ENCODE measurements around the gene RSBN1L. TPM values are rescaled to one million over a fixed set of nuclear protein-coding genes. Genes with fewer than 3 reads are reported as not detected.

RSBN1L gene
- total RNA-seq, 1 experiment from 2014 or later: 15.5 TPM

DNA sequence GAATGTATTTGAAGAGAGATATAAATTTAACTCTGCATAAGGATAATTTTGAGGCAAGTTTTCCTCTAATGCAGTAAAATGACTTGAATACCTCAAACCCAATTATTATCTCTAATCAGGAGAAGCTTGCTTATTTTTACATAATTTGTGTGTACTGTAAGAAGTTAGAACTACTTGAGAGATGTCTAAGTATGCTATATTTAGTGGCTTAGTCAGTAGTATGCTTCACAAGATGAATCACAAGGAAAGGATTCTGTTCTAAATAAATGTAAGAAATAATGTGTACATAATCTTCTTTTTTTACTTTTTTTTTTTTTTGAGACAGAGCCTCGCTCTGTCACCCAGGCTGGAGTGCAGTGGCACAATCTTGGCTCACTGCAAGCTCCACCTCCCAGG lies 116.0 kb downstream of the RSBN1L start:
- no peak for TF ChIP-seq JUND (IDR thresholded peaks at IDR 0.05)
- TF ChIP-seq SIN3A (IDR thresholded peaks at IDR 0.05; ENCODE audit: low read depth): no peak
- TF ChIP-seq, protein P1, sequence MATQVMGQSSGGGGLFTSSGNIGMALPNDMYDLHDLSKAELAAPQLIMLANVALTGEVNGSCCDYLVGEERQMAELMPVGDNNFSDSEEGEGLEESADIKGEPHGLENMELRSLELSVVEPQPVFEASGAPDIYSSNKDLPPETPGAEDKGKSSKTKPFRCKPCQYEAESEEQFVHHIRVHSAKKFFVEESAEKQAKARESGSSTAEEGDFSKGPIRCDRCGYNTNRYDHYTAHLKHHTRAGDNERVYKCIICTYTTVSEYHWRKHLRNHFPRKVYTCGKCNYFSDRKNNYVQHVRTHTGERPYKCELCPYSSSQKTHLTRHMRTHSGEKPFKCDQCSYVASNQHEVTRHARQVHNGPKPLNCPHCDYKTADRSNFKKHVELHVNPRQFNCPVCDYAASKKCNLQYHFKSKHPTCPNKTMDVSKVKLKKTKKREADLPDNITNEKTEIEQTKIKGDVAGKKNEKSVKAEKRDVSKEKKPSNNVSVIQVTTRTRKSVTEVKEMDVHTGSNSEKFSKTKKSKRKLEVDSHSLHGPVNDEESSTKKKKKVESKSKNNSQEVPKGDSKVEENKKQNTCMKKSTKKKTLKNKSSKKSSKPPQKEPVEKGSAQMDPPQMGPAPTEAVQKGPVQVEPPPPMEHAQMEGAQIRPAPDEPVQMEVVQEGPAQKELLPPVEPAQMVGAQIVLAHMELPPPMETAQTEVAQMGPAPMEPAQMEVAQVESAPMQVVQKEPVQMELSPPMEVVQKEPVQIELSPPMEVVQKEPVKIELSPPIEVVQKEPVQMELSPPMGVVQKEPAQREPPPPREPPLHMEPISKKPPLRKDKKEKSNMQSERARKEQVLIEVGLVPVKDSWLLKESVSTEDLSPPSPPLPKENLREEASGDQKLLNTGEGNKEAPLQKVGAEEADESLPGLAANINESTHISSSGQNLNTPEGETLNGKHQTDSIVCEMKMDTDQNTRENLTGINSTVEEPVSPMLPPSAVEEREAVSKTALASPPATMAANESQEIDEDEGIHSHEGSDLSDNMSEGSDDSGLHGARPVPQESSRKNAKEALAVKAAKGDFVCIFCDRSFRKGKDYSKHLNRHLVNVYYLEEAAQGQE (IDR thresholded peaks at IDR 0.05; ENCODE audit: low read depth): no peak
- TF ChIP-seq POLR2AphosphoS5 (IDR thresholded peaks at IDR 0.05; ENCODE audit: low read depth, low read length): no peak
- TF ChIP-seq, protein P2, sequence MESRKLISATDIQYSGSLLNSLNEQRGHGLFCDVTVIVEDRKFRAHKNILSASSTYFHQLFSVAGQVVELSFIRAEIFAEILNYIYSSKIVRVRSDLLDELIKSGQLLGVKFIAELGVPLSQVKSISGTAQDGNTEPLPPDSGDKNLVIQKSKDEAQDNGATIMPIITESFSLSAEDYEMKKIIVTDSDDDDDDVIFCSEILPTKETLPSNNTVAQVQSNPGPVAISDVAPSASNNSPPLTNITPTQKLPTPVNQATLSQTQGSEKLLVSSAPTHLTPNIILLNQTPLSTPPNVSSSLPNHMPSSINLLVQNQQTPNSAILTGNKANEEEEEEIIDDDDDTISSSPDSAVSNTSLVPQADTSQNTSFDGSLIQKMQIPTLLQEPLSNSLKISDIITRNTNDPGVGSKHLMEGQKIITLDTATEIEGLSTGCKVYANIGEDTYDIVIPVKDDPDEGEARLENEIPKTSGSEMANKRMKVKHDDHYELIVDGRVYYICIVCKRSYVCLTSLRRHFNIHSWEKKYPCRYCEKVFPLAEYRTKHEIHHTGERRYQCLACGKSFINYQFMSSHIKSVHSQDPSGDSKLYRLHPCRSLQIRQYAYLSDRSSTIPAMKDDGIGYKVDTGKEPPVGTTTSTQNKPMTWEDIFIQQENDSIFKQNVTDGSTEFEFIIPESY (IDR thresholded peaks at IDR 0.05; ENCODE audit: extremely low read depth, insufficient replicate concordance, low read length): no peak
- no peak for TF ChIP-seq YY1 (IDR thresholded peaks at IDR 0.05; ENCODE audit: extremely low read depth, insufficient replicate concordance, low read depth, low read length)
- TF ChIP-seq ATF3 (IDR thresholded peaks at IDR 0.05): no peak
- TF ChIP-seq, protein P3, sequence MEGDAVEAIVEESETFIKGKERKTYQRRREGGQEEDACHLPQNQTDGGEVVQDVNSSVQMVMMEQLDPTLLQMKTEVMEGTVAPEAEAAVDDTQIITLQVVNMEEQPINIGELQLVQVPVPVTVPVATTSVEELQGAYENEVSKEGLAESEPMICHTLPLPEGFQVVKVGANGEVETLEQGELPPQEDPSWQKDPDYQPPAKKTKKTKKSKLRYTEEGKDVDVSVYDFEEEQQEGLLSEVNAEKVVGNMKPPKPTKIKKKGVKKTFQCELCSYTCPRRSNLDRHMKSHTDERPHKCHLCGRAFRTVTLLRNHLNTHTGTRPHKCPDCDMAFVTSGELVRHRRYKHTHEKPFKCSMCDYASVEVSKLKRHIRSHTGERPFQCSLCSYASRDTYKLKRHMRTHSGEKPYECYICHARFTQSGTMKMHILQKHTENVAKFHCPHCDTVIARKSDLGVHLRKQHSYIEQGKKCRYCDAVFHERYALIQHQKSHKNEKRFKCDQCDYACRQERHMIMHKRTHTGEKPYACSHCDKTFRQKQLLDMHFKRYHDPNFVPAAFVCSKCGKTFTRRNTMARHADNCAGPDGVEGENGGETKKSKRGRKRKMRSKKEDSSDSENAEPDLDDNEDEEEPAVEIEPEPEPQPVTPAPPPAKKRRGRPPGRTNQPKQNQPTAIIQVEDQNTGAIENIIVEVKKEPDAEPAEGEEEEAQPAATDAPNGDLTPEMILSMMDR (IDR thresholded peaks at IDR 0.05 in 2 of 3, conservative IDR thresholded peaks at IDR 0.05 in 1 of 3; ENCODE audit: borderline replicate concordance in 1 of 3, insufficient read depth in 1 of 3, low read depth in 2 of 3, low read length in 2 of 3): no peak
- TF ChIP-seq ELF1 (IDR thresholded peaks at IDR 0.05; ENCODE audit: borderline replicate concordance, low read depth): no peak
- no peak for TF ChIP-seq SP1 (IDR thresholded peaks at IDR 0.05; ENCODE audit: low read depth)
- no peak for TF ChIP-seq CEBPB (IDR thresholded peaks at IDR 0.05; ENCODE audit: low read depth)
- no peak for TF ChIP-seq TCF7L2 (IDR thresholded peaks at IDR 0.05; ENCODE audit: borderline replicate concordance, extremely low read depth, insufficient read depth, insufficient read length)
- no peak for TF ChIP-seq RAD21 (IDR thresholded peaks at IDR 0.05; ENCODE audit: low read depth)
- TF ChIP-seq CBX3 (IDR thresholded peaks at IDR 0.05; ENCODE audit: low read depth): no peak
- TF ChIP-seq MAX (IDR thresholded peaks at IDR 0.05): no peak
- ATAC-seq (no peak), DNase-seq (ENCODE audit: low read depth, low spot score) (no peak)
- peaks cover 0 to 8% of the 10 kb centered on the region in 2 experiments; a peak in 1 of 4 replicates for H3K4me1 ChIP-seq (ENCODE audit: control insufficient read depth in 1 of 2, insufficient read depth in 2 of 2, low read length in 2 of 2)
- ChIA-PET POLR2A (no interaction called here), RAD21 (ENCODE audit: low non-redundant PET in 1 of 2, low total read pairs in 2 of 2, uncharacterized antibody in 2 of 2, unreplicated experiment in 2 of 2) (no interaction called here), CTCF (no interaction called here)
- no peaks in the 10 kb centered on the region for H3K9me2 ChIP-seq (ENCODE audit: insufficient read depth)
- H3K27me3 ChIP-seq (ENCODE audit: insufficient read depth, low read length): no peaks in the 10 kb centered on the region
- no peak overlapping the region for H3K9ac ChIP-seq (ENCODE audit: low read length)
- H3K4me2 ChIP-seq (ENCODE audit: low read length): no peak overlapping the region
- H3K27ac ChIP-seq (ENCODE audit: low read depth, low read length): no peak overlapping the region
- no peak overlapping the region for H3K4me3 ChIP-seq (replicated peaks in 1 of 2; ENCODE audit: low read depth in 1 of 2, low read length in 2 of 2)
- H3K36me3 ChIP-seq (ENCODE audit: control insufficient read depth in 1 of 2, insufficient read depth in 2 of 2, low read length in 2 of 2): no peaks in the 10 kb centered on the region; a peak in 1 of 4 replicates
- H4K20me1 ChIP-seq (ENCODE audit: insufficient read depth): no peaks in the 10 kb centered on the region
- no peak overlapping the region for H2AFZ ChIP-seq (ENCODE audit: low read depth, low read length, poor library complexity, severe bottlenecking)
- intact Hi-C loops (cut with micrococcal nuclease): no loop called here
- H3K9me3 ChIP-seq (ENCODE audit: control insufficient read depth in 1 of 2, insufficient read depth in 1 of 2, low read depth in 1 of 2, low read length in 2 of 2): peaks cover 0 to 8% of the 10 kb centered on the region in 2 experiments; a peak in 1 of 4 replicates
- no TSS peak for BruUV-seq (replicated peaks)
- H3K79me2 ChIP-seq (ENCODE audit: insufficient read depth, low read length): peaks cover 53% of the 10 kb centered on the region

Measured in HCT116 (cell line).